K562 (cell line): ENCODE data around the gene APP. TPM values are rescaled to one million over a fixed set of nuclear protein-coding genes. Genes with fewer than 3 reads are reported as not detected.

Source experiments
- C11orf30 ChIP-seq: fragments of 450-650 bp; IDR thresholded peaks from 2 replicates; pipeline ENCODE4 v1.6.1; 2016; ENCODE audit warnings: low read depth, mild to moderate bottlenecking
- CTCF ChIP-seq, 3 experiments: IDR thresholded peaks in 2 of 3; conservative IDR thresholded peaks in 1 of 3; 2 replicates each; pipeline ENCODE4 v1.5.1; 2011 to 2012; ENCODE audit warnings: low read length in 3 of 3, mild to moderate bottlenecking in 3 of 3, control low read depth in 2 of 3, improper control_type of control experiment in 1 of 3, inconsistent platforms in 1 of 3, low read depth in 1 of 3, mixed read lengths in 1 of 3, moderate library complexity in 1 of 3; ENCODE audit not compliant: insufficient read depth in 2 of 3
- E2F6 ChIP-seq, 2 experiments: IDR thresholded peaks; 2 replicates each; pipeline ENCODE4 v1.6.1; 2011; ENCODE audit warnings: borderline replicate concordance in 1 of 2, control low read depth in 1 of 2, low read depth in 1 of 2, low read length in 1 of 2, mild to moderate bottlenecking in 1 of 2, mixed read lengths in 1 of 2, moderate library complexity in 1 of 2; ENCODE audit not compliant: insufficient read depth in 1 of 2, insufficient read length in 1 of 2, poor library complexity in 1 of 2, severe bottlenecking in 1 of 2; ENCODE audit errors: extremely low read depth in 1 of 2
- FOXK1 ChIP-seq: sonication (generic); formaldehyde crosslinking; IDR thresholded peaks from 2 replicates; pipeline ENCODE4 v1.8.0; 2022; ENCODE audit warnings: missing genetic modification reagents, mild to moderate bottlenecking, borderline replicate concordance
- NR2C1 ChIP-seq, 2 experiments: fragments of 450-650 bp; IDR thresholded peaks; 2 replicates each; pipeline ENCODE4 v1.6.1; 2017; ENCODE audit warnings: mild to moderate bottlenecking in 2 of 2, antibody characterized with exemption in 1 of 2, inconsistent platforms in 1 of 2, missing compliant biosample characterization in 1 of 2, missing genetic modification characterization in 1 of 2
- RBM17 ChIP-seq: fragments of 200-400 bp; formaldehyde crosslinking; IDR thresholded peaks from 2 replicates; pipeline ENCODE4 v1.6.1; 2017; ENCODE audit warnings: low read depth, mild to moderate bottlenecking, low read length, borderline replicate concordance
- RCOR1 ChIP-seq, 2 experiments: IDR thresholded peaks; 2 replicates each; pipeline ENCODE4 v1.6.1; 2012; ENCODE audit warnings: low read depth in 2 of 2, low read length in 2 of 2, borderline replicate concordance in 1 of 2, improper control_type of control experiment in 1 of 2
- RHOXF2B ChIP-seq: fragments of 250-450 bp; sonication (Bioruptor Pico); conservative IDR thresholded peaks from 2 replicates; pipeline ENCODE4 v1.5.1; 2021
- SRSF1 ChIP-seq: fragments of 200-400 bp; formaldehyde crosslinking; IDR thresholded peaks from 2 replicates; pipeline ENCODE4 v1.6.1; 2017; ENCODE audit warnings: mild to moderate bottlenecking, low read depth, low read length, moderate library complexity
- TRIM24 ChIP-seq, 2 experiments: fragments of 450-650 bp; IDR thresholded peaks; 2 replicates each; pipeline ENCODE4 v1.6.1; 2016
- U2AF2 ChIP-seq: fragments of 200-400 bp; formaldehyde crosslinking; optimal IDR thresholded peaks from 2 replicates; pipeline ENCODE3; 2017; ENCODE audit warnings: low read depth, mild to moderate bottlenecking, low read length
- ZNF41 ChIP-seq: fragments of 250-450 bp; sonication (Bioruptor Pico); conservative IDR thresholded peaks from 2 replicates; pipeline ENCODE4 v1.4.0; 2020; ENCODE audit warnings: mild to moderate bottlenecking
- polyA plus RNA-seq, 8 experiments: library from polyadenylated mRNA; depleted of rRNA in 4 of 8; stranded (reverse) in 5 of 8; unstranded in 3 of 8; fragments of >200 nt; fragmentation: Nextera tagmentation in 2 of 8; fragmentation: Illumina TruSeq in 1 of 8; extraction: Ambion mirVana in 2 of 8; extraction: Trizol in 1 of 8; gene quantifications; 2 replicates each; pipeline versions ENCODE4 v1.2.1 to v1.2.3, GENCODE V29; 2011 to 2014; ENCODE audit warnings: inconsistent platforms in 1 of 8, missing spikeins in 1 of 8
- total RNA-seq, 7 experiments: library from RNA; depleted of rRNA in 6 of 7; stranded (reverse); fragments of >200 nt in 6 of 7; fragmentation: Illumina TruSeq in 2 of 7; extraction: Trizol in 2 of 7; gene quantifications; 2 replicates each; pipeline versions ENCODE4 v1.2.1 to v1.2.3, GENCODE V29; 2011 to 2021; ENCODE audit warnings: low replicate concordance in 1 of 7
- TF ChIP-seq, protein P1 (sequence below): sonication (generic); formaldehyde crosslinking; IDR thresholded peaks from 2 replicates; pipeline ENCODE4 v1.4.0; 2020; ENCODE audit warnings: mild to moderate bottlenecking, missing genetic modification reagents
- TF ChIP-seq, protein P2 (sequence below): fragments of 450-650 bp; formaldehyde crosslinking; IDR thresholded peaks from 2 replicates; pipeline ENCODE4 v1.4.0; 2020; ENCODE audit warnings: mild to moderate bottlenecking, mixed read lengths
- TF ChIP-seq, protein P3 (sequence below), 2 experiments: IDR thresholded peaks in 1 of 2; conservative IDR thresholded peaks in 1 of 2; 2 replicates each; pipeline ENCODE4 v1.6.1; 2016; ENCODE audit warnings: low read depth in 2 of 2, mild to moderate bottlenecking in 1 of 2, missing compliant biosample characterization in 1 of 2, missing genetic modification characterization in 1 of 2, moderate library complexity in 1 of 2

APP gene
- total and polyA plus RNA-seq, 9 of the 15 experiments (the other 6 are each of a cell fraction or from before 2014, with no cell fraction given) = 0.01 to 1.5 (median 0.16) TPM; not detected in 5

DNA sequence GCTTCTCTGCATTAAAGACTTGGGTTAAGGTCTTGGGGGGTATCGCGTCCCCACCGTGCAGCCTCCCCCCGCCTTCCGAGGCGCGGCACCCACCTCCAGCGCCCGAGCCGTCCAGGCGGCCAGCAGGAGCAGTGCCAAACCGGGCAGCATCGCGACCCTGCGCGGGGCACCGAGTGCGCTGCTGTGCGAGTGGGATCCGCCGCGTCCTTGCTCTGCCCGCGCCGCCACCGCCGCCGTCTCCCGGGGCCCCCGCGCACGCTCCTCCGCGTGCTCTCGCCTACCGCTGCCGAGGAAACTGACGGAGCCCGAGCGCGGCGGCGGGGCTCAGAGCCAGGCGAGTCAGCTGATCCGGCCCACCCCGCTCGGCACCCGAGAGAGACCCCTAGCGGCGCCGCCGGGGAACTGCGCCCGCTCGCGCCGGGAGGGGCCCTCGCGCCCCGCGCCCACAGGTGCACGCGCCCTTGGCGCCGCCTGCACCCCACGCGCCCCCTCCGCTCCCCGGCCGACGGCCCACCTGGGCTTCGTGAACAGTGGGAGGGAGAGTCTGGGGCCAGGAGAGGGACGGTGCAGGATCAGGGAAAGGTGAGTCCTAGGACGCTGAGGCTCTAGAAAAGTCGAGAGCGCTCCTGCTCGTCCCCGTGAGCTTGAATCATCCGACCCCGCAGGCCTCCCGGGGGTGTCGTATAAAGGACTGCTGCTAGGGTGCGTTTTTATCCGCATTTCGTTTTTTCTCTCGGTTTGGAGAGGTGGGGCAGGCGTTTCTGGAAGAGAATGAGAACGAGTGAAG lies at the start of gene APP (continued):
- TF ChIP-seq, protein P1, sequence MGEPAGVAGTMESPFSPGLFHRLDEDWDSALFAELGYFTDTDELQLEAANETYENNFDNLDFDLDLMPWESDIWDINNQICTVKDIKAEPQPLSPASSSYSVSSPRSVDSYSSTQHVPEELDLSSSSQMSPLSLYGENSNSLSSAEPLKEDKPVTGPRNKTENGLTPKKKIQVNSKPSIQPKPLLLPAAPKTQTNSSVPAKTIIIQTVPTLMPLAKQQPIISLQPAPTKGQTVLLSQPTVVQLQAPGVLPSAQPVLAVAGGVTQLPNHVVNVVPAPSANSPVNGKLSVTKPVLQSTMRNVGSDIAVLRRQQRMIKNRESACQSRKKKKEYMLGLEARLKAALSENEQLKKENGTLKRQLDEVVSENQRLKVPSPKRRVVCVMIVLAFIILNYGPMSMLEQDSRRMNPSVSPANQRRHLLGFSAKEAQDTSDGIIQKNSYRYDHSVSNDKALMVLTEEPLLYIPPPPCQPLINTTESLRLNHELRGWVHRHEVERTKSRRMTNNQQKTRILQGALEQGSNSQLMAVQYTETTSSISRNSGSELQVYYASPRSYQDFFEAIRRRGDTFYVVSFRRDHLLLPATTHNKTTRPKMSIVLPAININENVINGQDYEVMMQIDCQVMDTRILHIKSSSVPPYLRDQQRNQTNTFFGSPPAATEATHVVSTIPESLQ = no peak
- TF ChIP-seq RHOXF2B (CRISPR knock-in tag) = no peak
- no peak for TF ChIP-seq FOXK1
- no peak for TF ChIP-seq RCOR1 (IDR thresholded peaks at IDR 0.05; ENCODE audit: borderline replicate concordance in 1 of 2, low read depth in 2 of 2, low read length in 2 of 2)
- no peak for TF ChIP-seq C11orf30
- TF ChIP-seq, protein P2, sequence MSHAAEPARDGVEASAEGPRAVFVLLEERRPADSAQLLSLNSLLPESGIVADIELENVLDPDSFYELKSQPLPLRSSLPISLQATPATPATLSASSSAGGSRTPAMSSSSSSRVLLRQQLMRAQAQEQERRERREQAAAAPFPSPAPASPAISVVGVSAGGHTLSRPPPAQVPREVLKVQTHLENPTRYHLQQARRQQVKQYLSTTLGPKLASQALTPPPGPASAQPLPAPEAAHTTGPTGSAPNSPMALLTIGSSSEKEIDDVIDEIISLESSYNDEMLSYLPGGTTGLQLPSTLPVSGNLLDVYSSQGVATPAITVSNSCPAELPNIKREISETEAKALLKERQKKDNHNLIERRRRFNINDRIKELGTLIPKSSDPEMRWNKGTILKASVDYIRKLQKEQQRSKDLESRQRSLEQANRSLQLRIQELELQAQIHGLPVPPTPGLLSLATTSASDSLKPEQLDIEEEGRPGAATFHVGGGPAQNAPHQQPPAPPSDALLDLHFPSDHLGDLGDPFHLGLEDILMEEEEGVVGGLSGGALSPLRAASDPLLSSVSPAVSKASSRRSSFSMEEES = no peak
- TF ChIP-seq TRIM24 (IDR thresholded peaks at IDR 0.05) = no peak
- TF ChIP-seq SRSF1 = no peak
- no peak for TF ChIP-seq NR2C1 (IDR thresholded peaks at IDR 0.05)
- TF ChIP-seq NR2C1 (tag; IDR thresholded peaks at IDR 0.05) = no peak
- TF ChIP-seq RBM17 = no peak
- TF ChIP-seq ZNF41 = no peak
- peak; percentile 44 to 64 (median 50) for TF ChIP-seq CTCF (IDR thresholded peaks at IDR 0.05 in 2 of 3, conservative IDR thresholded peaks at IDR 0.05 in 1 of 3; ENCODE audit: insufficient read depth in 2 of 3, low read depth in 1 of 3, low read length in 3 of 3)
- TF ChIP-seq U2AF2 = no peak
- TF ChIP-seq E2F6 (IDR thresholded peaks at IDR 0.05; ENCODE audit: borderline replicate concordance in 1 of 2, extremely low read depth in 1 of 2, insufficient read depth in 1 of 2, insufficient read length in 1 of 2, low read depth in 1 of 2, low read length in 1 of 2, poor library complexity in 1 of 2, severe bottlenecking in 1 of 2) = peak; percentile 37 to 92
- TF ChIP-seq, protein P3, sequence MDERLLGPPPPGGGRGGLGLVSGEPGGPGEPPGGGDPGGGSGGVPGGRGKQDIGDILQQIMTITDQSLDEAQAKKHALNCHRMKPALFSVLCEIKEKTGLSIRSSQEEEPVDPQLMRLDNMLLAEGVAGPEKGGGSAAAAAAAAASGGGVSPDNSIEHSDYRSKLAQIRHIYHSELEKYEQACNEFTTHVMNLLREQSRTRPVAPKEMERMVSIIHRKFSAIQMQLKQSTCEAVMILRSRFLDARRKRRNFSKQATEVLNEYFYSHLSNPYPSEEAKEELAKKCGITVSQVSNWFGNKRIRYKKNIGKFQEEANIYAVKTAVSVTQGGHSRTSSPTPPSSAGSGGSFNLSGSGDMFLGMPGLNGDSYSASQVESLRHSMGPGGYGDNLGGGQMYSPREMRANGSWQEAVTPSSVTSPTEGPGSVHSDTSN (CRISPR knock-in tag; IDR thresholded peaks at IDR 0.05; ENCODE audit: low read depth) = no peak
- TF ChIP-seq, protein P3 (tag; conservative IDR thresholded peaks at IDR 0.05; ENCODE audit: low read depth) = no peak
